PC-3 (cell line): ENCODE results near the gene CAPN1. TPM values are rescaled to one million over a fixed set of nuclear protein-coding genes. Genes with fewer than 3 reads are reported as not detected.

Experiments
- ATAC-seq: fragments of 200-7000 bp; cut with Tn5 transposase; 2 replicates; pipeline ENCODE4 v1.9.1; 2020; ENCODE audit warnings: mild to moderate bottlenecking, moderate library complexity
- BruUV-seq: library from RNA; stranded (reverse); fragments of 400-500 nt; replicated peaks from 2 replicates; lab custom pipeline; 2021; lab: Mats Ljungman, UMichigan
- CTCF ChIA-PET: fragments of 300-600 bp; sonication (Branson Sonifier 250); formaldehyde crosslinking; loops from one replicate; lab custom pipeline; 2022; ENCODE audit warnings: antibody characterized with exemption; lab: Charles Lee
- POLR2A ChIA-PET: fragments of 300-600 bp; sonication (Branson Sonifier 250); formaldehyde crosslinking; loops from one replicate; lab custom pipeline; 2022; ENCODE audit warnings: antibody characterized with exemption; ENCODE audit not compliant: unreplicated experiment; lab: Charles Lee
- DNase-seq: peaks from one replicate; pipeline ENCODE4 v3.0.0-alpha.2; 2015
- H2AFZ ChIP-seq: fragments of 300-600 bp; sonication (generic); 2 replicates; pipeline ENCODE4 v1.6.0; 2016; ENCODE audit warnings: antibody characterized with exemption, low read length
- H3F3A ChIP-seq: fragments of 300-600 bp; sonication (generic); one replicate; pipeline ENCODE4 v1.6.0; 2017; ENCODE audit warnings: antibody characterized with exemption, low read length, control low read depth, mild to moderate bottlenecking; ENCODE audit not compliant: unreplicated experiment
- H3K27ac ChIP-seq: fragments of 300-600 bp; sonication (generic); 2 replicates; pipeline ENCODE4 v1.5.1; 2016; ENCODE audit warnings: mild to moderate bottlenecking, low read length
- H3K27me3 ChIP-seq: fragments of 300-600 bp; sonication (generic); 2 replicates; pipeline ENCODE4 v1.6.1; 2016; ENCODE audit warnings: low read length, mixed read lengths
- H3K36me3 ChIP-seq: fragments of 300-600 bp; sonication (generic); 2 replicates; pipeline ENCODE4 v1.6.1; 2016; ENCODE audit warnings: low read depth, mixed run types, low read length, mixed read lengths
- H3K4me1 ChIP-seq: fragments of 300-600 bp; sonication (generic); 2 replicates; pipeline ENCODE4 v1.5.1; 2016; ENCODE audit warnings: low read length; ENCODE audit not compliant: insufficient read depth
- H3K4me2 ChIP-seq: fragments of 300-600 bp; sonication (generic); 2 replicates; pipeline ENCODE4 v1.6.0; 2016; ENCODE audit warnings: low read length
- H3K4me3 ChIP-seq: fragments of 300-600 bp; sonication (generic); 2 replicates; pipeline ENCODE4 v1.5.1; 2016; ENCODE audit warnings: mild to moderate bottlenecking, low read length, mixed read lengths
- H3K79me2 ChIP-seq: fragments of 300-600 bp; sonication (generic); 2 replicates; pipeline ENCODE4 v1.6.1; 2017; ENCODE audit warnings: low read length, mixed read lengths
- H3K9ac ChIP-seq: fragments of 300-600 bp; sonication (generic); 2 replicates; pipeline ENCODE4 v1.6.0; 2016; ENCODE audit warnings: mild to moderate bottlenecking, low read length
- H3K9me2 ChIP-seq: fragments of 300-600 bp; sonication (generic); replicated peaks from 2 replicates; pipeline ENCODE4 v1.6.1; 2016; ENCODE audit warnings: mixed run types, low read length, mixed read lengths
- H3K9me3 ChIP-seq: fragments of 300-600 bp; sonication (generic); 2 replicates; pipeline ENCODE4 v1.6.1; 2016; ENCODE audit warnings: low read length, mixed read lengths
- H4K20me1 ChIP-seq: fragments of 300-600 bp; sonication (generic); 2 replicates; pipeline ENCODE4 v1.6.1; 2016; ENCODE audit warnings: low read length, mixed read lengths
- EZH2 ChIP-seq: fragments of 300-600 bp; sonication (generic); IDR thresholded peaks from one replicate; pipeline ENCODE4 v1.6.1; 2017; ENCODE audit warnings: antibody characterized with exemption, mild to moderate bottlenecking, low read length; ENCODE audit not compliant: unreplicated experiment
- EZH2phosphoT487 ChIP-seq: fragments of 300-600 bp; sonication (generic); IDR thresholded peaks from 2 replicates; pipeline ENCODE4 v1.6.1; 2018; ENCODE audit warnings: mild to moderate bottlenecking, antibody characterized with exemption, low read length, borderline replicate concordance
- intact Hi-C: fragments of 100-400 bp; cut with micrococcal nuclease; formaldehyde crosslinking; loops from 2 replicates; pipeline ENCODE4 v1.9.0; 2023
- total RNA-seq: library from RNA; depleted of rRNA; stranded (reverse); fragments of >200 nt; gene quantifications from 2 replicates; pipeline ENCODE4 v1.2.3, GENCODE V29; 2014
- TF ChIP-seq, protein P1 (sequence below): fragments of 300-600 bp; sonication (generic); conservative IDR thresholded peaks from 2 replicates; pipeline ENCODE4 v1.5.1; 2017; ENCODE audit warnings: antibody characterized with exemption, low read depth, mild to moderate bottlenecking, low read length

CAPN1 gene
- total RNA-seq, 1 experiment from 2014 or later = 307 TPM

- BruUV-seq = no TSS peak
- Histone ChIP-seq H3F3A (no peaks in the 10 kb centered on the region), H3K9me2 (no peaks in the 10 kb centered on the region), H3K79me2 (no peaks in the 10 kb centered on the region), H3K9ac (no peak overlapping the region), H3K27ac (no peak overlapping the region), H2AFZ (no peak overlapping the region), H3K4me2 (no peak overlapping the region), H3K9me3 (no peaks in the 10 kb centered on the region), H3K4me1 (no peaks in the 10 kb centered on the region), H4K20me1 (no peaks in the 10 kb centered on the region), H3K36me3 (peaks cover 62% of the 10 kb centered on the region), H3K27me3 (no peaks in the 10 kb centered on the region), H3K4me3 (no peak overlapping the region)
- POLR2A ChIA-PET = no interaction called here
- TF ChIP-seq EZH2 = no peak
- TF ChIP-seq, protein P1, sequence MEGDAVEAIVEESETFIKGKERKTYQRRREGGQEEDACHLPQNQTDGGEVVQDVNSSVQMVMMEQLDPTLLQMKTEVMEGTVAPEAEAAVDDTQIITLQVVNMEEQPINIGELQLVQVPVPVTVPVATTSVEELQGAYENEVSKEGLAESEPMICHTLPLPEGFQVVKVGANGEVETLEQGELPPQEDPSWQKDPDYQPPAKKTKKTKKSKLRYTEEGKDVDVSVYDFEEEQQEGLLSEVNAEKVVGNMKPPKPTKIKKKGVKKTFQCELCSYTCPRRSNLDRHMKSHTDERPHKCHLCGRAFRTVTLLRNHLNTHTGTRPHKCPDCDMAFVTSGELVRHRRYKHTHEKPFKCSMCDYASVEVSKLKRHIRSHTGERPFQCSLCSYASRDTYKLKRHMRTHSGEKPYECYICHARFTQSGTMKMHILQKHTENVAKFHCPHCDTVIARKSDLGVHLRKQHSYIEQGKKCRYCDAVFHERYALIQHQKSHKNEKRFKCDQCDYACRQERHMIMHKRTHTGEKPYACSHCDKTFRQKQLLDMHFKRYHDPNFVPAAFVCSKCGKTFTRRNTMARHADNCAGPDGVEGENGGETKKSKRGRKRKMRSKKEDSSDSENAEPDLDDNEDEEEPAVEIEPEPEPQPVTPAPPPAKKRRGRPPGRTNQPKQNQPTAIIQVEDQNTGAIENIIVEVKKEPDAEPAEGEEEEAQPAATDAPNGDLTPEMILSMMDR = no peak
- TF ChIP-seq EZH2phosphoT487 = no peak
- ATAC-seq (no peak), DNase-seq (no peak)
- CTCF ChIA-PET = interaction anchor here (0.6 kb wide), 1 partner anchor 312 kb away, joined by 6 read pairs; no protein-coding TSS in a partner anchor
- intact Hi-C loops = no loop called here
Observed at GRCh38 chr11:65207918-65208784, 26.4 kb downstream of the CAPN1 start.

DNA sequence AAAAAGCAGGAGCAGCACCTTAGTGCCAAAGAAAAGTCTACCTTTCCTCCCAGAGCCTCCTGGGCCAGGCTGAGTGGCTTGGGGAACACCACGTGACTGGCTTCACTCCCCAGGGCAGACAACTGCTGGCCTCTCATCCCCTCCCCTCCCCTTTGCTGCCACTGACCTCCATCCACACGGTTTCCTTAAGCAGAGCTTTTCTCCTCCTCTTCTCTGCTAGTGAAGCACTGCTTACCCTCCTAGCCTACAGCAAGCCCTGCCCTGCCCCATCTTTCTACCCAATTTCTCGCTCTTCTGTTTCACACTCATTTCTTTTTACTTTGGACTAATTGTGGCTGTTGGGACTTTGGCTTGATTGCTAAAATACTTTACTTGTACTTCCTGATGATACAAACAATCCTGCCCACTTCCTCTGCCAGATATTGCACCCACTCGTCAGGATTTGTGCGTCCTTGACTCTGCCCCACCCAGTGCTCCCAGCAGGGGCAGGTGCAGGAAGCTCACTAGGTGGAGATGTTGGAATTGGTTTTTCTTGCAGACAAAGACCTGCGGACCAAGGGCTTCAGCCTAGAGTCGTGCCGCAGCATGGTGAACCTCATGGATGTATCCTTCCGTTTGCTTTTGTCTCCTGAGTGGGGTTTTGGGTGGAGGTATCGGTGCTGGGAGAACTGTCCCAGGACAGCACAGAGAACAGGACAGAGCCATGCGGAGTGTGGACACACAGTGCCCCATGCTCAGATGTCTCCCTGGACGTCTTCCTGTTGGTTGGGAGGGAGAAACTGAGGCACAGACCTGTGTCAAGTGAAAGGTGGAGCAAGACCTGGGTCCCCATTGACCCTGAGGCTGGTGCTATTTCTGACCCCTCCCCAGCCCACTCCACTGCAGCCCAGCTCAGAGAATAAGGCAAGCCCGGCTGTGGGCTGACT lies 27.3 kb downstream of the CAPN1 start:
- TF ChIP-seq, protein P1 = no peak
- no peak for TF ChIP-seq EZH2phosphoT487
- no peak for TF ChIP-seq EZH2
- intact Hi-C loops = no loop called here
- H2AFZ ChIP-seq = no peak overlapping the region
- peaks cover 62% of the 10 kb centered on the region for H3K36me3 ChIP-seq
- CTCF ChIA-PET = no interaction called here
- no peaks in the 10 kb centered on the region for H4K20me1 ChIP-seq
- H3K9me3 ChIP-seq = no peaks in the 10 kb centered on the region
- no peak overlapping the region for H3K27ac ChIP-seq
- no TSS peak for BruUV-seq
- DNase-seq = no peak
- H3K27me3 ChIP-seq = no peaks in the 10 kb centered on the region
- H3K4me2 ChIP-seq = no peak overlapping the region
- H3K4me1 ChIP-seq = no peaks in the 10 kb centered on the region
- no peak overlapping the region for H3K4me3 ChIP-seq
- no peak for ATAC-seq
- H3F3A ChIP-seq = no peaks in the 10 kb centered on the region
- no peaks in the 10 kb centered on the region for H3K9me2 ChIP-seq
- POLR2A ChIA-PET = no interaction called here
- no peaks in the 10 kb centered on the region for H3K79me2 ChIP-seq
- no peak overlapping the region for H3K9ac ChIP-seq
